ENCODE results near the gene IMMP2L.

Gene IMMP2L

GRCh38 chr7:111098011-111098925 lies 464.0 kb downstream of the IMMP2L start:
- H3K36me3 ChIP-seq: no peaks in the 10 kb centered on the region
- TF ChIP-seq CTCF (IDR thresholded peaks at IDR 0.05): no peak
- H3K9me3 ChIP-seq: no peaks in the 10 kb centered on the region
- no peaks in the 10 kb centered on the region for H3K27me3 ChIP-seq
- no peak overlapping the region for H3K4me3 ChIP-seq (ENCODE audit: low read depth in 1 of 2, low read length in 1 of 2)
- H3K27ac ChIP-seq: no peak overlapping the region
- H3K4me1 ChIP-seq (ENCODE audit: control insufficient read depth in 1 of 2, insufficient read depth in 1 of 2, low read depth in 1 of 2, low read length in 1 of 2): no peaks in the 10 kb centered on the region

DNA sequence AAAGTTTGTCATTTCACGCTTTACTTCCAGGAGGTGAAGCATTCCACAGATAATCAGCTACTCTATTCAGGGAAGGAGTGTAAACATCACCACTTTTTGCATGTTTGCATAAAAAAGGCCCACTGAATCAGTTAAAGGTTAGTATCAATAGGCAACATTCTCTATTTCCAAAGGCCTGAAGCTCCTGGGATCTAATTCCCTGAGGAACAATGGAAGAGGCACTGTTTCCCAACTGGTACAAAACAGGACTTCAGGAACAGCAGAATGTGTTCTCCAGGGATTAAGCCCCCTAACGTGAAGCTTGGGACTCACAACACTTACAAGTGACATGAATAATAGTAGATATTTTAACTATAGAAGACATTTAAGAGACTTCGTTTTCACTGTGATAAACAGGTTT lies 465.3 kb downstream of the IMMP2L start:
- no peaks in the 10 kb centered on the region for H3K4me1 ChIP-seq (ENCODE audit: control insufficient read depth in 1 of 2, insufficient read depth in 1 of 2, low read depth in 1 of 2, low read length in 1 of 2)

DNA sequence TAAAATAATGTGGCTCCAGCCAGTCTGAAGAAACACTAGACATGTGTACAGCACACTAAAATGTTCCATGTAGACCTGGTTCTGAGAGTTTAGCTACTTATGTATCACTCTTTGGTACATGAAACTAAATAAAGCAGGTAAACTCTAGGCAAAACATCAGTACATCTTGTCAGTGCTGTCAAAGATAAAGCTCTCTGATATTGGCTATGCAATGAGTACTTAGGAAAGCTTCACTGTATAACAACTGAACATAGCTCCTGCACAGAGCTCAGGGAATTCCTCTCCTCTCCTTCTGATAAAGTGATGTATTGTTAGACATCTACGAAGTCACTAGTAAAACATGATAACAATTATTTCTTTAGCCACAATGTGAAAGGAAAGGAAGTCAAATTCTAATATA lies 467.9 kb downstream of the IMMP2L start:
- no peak for TF ChIP-seq CTCF (IDR thresholded peaks at IDR 0.05)
- H3K27me3 ChIP-seq: no peaks in the 10 kb centered on the region
- no peaks in the 10 kb centered on the region for H3K4me1 ChIP-seq (ENCODE audit: control insufficient read depth in 1 of 2, insufficient read depth in 1 of 2, low read depth in 1 of 2, low read length in 1 of 2)
- no peak overlapping the region for H3K27ac ChIP-seq
- no peaks in the 10 kb centered on the region for H3K9me3 ChIP-seq
- H3K36me3 ChIP-seq: no peaks in the 10 kb centered on the region
- H3K4me3 ChIP-seq (ENCODE audit: low read depth in 1 of 2, low read length in 1 of 2): no peak overlapping the region

More for the DNA sequence above, 465.3 kb downstream of the IMMP2L start:
- no peak overlapping the region for H3K4me3 ChIP-seq (ENCODE audit: low read depth in 1 of 2, low read length in 1 of 2)
- H3K9me3 ChIP-seq: no peaks in the 10 kb centered on the region
- no peak overlapping the region for H3K27ac ChIP-seq
- H3K36me3 ChIP-seq: no peaks in the 10 kb centered on the region
- no peak for TF ChIP-seq CTCF (IDR thresholded peaks at IDR 0.05)
- no peaks in the 10 kb centered on the region for H3K27me3 ChIP-seq

- no peaks in the 10 kb centered on the region for H3K9me3 ChIP-seq
- H3K4me3 ChIP-seq (ENCODE audit: low read depth in 1 of 2, low read length in 1 of 2): no peak overlapping the region
- H3K4me1 ChIP-seq (ENCODE audit: control insufficient read depth in 1 of 2, insufficient read depth in 1 of 2, low read depth in 1 of 2, low read length in 1 of 2): no peaks in the 10 kb centered on the region
- H3K36me3 ChIP-seq: no peaks in the 10 kb centered on the region
- no peak for TF ChIP-seq CTCF (IDR thresholded peaks at IDR 0.05)
- H3K27ac ChIP-seq: no peak overlapping the region
- H3K27me3 ChIP-seq: no peaks in the 10 kb centered on the region
These were observed 468.8 kb downstream of the IMMP2L start for GRCh38 chr7:111093496-111093895.

DNA sequence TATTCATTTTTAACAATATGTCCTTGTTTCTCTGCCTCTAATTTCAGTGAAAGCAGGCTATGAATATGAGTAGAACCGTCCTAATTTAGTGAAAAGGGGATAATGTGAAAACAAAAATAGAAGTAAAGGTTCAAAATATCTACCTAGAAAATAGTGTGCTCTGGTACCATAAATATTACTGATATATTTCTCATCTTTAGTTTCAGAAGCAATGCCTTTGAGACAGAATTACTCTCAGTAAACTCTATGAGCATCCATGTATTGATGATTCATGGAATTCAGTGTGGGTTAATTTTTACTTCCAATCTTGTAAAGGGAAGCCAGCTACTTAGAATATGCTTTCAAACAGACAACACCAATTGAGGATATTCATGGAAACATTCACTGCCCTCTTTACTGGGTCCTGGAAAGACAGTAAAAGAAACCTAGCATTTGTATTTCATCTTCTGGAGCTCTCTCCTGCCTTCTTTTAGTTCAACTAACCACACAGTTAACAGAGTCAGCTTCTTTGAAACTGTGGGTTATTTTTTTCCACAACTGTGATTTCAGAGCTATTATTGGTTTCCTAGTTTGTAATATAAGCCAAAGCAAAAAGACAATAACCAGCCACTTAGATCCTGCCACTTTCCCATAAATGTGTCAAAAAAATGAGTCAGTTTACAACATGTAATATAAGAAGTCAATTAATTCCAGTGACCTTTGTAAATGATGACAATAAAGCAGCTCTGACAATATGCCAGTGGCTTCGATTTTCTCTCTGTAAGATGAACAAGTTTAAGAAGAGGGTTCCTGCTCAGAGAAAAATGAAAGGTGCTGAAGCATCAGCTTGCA lies 469.7 kb downstream of the IMMP2L start:
- Histone ChIP-seq H3K9me3 (no peaks in the 10 kb centered on the region), H3K4me1 (ENCODE audit: control insufficient read depth in 1 of 2, insufficient read depth in 1 of 2, low read depth in 1 of 2, low read length in 1 of 2) (no peaks in the 10 kb centered on the region), H3K27ac (no peak overlapping the region), H3K4me3 (ENCODE audit: low read depth in 1 of 2, low read length in 1 of 2) (no peak overlapping the region), H3K27me3 (no peaks in the 10 kb centered on the region), H3K36me3 (no peaks in the 10 kb centered on the region)
- no peak for TF ChIP-seq CTCF (IDR thresholded peaks at IDR 0.05)
